ENCODE measurements around the gene HDAC4. TPM values are rescaled to one million over a fixed set of nuclear protein-coding genes. Genes with fewer than 3 reads are reported as not detected.

Gene HDAC4
- total RNA-seq, 1 donor from 2014 or later, result 7.8 TPM

DNA sequence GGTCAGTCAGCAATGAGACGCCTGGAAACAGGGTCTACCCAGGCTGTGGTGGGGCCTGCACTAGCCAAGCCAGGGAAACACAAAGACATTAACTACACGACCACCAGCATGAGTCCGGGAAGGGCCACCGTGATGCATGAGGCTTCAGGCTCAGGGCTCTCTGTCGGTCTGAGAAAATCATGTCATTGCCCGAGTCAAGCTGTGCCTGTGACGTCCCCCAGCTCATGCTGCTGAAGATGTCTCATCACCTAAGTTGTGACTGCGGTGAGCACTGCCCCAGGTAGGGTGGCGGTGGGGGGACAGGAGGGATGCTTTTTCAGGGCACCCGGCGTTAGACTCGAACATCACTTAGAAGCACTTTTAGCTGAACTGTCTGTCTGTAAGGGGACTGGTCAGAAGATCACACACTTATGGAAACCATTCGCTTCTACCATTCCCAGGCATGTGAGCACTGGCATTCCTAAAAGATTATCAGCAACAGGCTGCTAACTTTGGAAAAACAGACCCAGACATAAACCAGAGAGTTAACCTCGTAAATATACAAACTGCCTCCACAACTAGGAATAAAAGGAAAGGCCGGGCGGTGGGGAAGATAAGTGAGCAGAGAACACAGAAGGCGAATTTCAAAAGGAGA, 234.5 kb downstream of the HDAC4 start:
- DNase-seq (ENCODE audit: low read depth), result no peak
- no peak overlapping the region for H3K4me3 ChIP-seq (ENCODE audit: low read depth, low read length)
- TF ChIP-seq CTCF (IDR thresholded peaks at IDR 0.05; ENCODE audit: insufficient read depth, low read length, poor library complexity, severe bottlenecking), result no peak
- no peaks in the 10 kb centered on the region for H3K27me3 ChIP-seq (ENCODE audit: control insufficient read depth, insufficient read depth, low read length)
- H3K36me3 ChIP-seq (ENCODE audit: control insufficient read depth, insufficient read depth, low read length), result no peaks in the 10 kb centered on the region

DNA sequence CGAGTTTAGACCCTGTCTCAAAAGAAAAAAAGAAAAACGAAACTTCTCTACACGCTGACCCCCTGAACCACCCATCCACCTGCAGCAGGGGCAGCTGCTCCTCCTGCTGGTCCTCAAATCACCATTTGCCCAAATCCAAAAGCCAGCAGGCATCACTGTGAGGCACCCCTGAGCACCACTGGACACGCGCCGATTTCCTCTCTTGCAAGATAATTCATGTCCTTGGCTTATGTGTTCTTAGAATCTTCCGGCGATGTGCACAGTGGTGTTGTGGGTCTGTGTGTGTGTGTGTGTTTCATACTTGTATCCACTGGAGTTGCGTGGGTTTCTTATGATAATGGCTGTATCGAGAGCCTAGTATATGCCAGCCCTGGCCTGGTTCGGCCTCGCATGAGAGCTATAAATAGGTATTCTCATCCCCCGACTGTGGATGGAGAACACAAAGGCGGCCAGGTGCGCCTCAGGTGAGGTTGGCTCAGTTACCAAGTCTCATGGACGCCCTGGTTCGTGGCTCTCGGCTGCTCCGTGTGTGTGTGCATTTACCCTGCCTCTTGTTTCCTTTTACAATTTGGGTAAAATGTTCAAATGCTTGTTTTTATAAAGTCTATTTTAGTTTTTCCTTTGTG, 235.5 kb downstream of the HDAC4 start:
- Histone ChIP-seq H3K36me3 (ENCODE audit: control insufficient read depth, insufficient read depth, low read length) (no peaks in the 10 kb centered on the region), H3K27me3 (ENCODE audit: control insufficient read depth, insufficient read depth, low read length) (no peaks in the 10 kb centered on the region), H3K4me3 (ENCODE audit: low read depth, low read length) (no peak overlapping the region)
- no peak for DNase-seq (ENCODE audit: low read depth)
- no peak for TF ChIP-seq CTCF (IDR thresholded peaks at IDR 0.05; ENCODE audit: insufficient read depth, low read length, poor library complexity, severe bottlenecking)

DNA sequence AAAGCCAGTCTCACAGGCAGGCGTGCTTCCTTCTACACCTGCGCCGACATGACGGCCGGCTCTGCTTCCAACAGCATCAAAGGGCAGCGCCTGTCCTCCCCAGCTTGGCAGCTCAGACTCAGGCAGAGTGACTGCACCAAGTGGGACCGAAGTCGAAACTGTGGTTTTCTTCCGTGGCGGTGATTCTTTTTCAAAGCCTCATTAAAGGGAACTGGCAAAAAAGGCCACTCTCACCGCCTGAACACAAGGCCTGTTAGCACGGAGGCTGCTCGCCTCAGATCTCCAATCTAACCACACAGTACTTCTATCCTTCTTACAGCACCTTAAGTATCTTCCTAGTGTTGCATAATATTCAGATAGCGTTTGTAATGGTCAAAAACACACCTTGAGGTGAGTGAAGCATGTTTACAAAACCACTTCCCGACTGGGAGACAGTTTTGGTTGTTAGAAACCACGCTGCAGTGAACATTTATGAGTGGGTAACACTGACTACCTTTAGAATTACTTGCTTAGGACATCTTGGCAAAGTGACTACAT, 236.4 kb downstream of the HDAC4 start:
- Histone ChIP-seq H3K4me3 (ENCODE audit: low read depth, low read length) (no peak overlapping the region), H3K27me3 (ENCODE audit: control insufficient read depth, insufficient read depth, low read length) (no peaks in the 10 kb centered on the region), H3K36me3 (ENCODE audit: control insufficient read depth, insufficient read depth, low read length) (no peaks in the 10 kb centered on the region)
- TF ChIP-seq CTCF (IDR thresholded peaks at IDR 0.05; ENCODE audit: insufficient read depth, low read length, poor library complexity, severe bottlenecking), result no peak
- DNase-seq (ENCODE audit: low read depth), result no peak

DNA sequence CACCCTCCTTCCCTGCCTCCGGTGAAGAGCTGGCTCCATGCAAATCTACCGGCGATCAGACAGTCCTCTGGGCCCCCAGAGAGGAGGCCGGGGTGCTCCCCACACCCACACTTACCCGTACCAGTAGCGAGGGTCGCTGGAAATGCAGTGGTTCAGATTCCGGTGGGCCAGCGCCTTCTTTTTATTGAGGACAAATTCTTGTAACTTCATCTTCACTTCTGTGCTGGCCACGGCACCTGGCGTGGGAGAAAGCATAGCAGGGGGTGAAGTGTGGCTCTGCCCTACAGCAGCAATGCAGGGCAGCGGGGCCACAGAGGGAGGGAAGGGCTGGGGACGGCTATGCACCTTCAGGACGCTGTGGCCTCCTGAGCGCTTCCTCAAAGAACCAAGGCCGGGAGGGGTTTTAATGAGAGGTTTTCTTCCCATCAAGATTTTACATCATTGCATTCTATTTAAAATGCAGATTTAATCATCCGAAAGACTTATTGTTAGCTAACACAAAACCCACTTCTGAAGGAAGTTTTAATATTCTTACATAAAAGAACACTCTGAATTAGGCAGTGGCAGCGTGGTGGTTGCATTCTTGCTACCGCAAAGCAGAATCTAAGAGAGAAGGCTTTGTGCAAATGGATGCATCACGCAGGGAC, 237.0 kb downstream of the HDAC4 start:
- no peak for DNase-seq (ENCODE audit: low read depth)
- Histone ChIP-seq H3K4me3 (ENCODE audit: low read depth, low read length) (no peak overlapping the region), H3K36me3 (ENCODE audit: control insufficient read depth, insufficient read depth, low read length) (no peaks in the 10 kb centered on the region), H3K27me3 (ENCODE audit: control insufficient read depth, insufficient read depth, low read length) (no peaks in the 10 kb centered on the region)
- TF ChIP-seq CTCF (IDR thresholded peaks at IDR 0.05; ENCODE audit: insufficient read depth, low read length, poor library complexity, severe bottlenecking), result no peak

- Histone ChIP-seq H3K27me3 (ENCODE audit: control insufficient read depth, insufficient read depth, low read length) (no peaks in the 10 kb centered on the region), H3K4me3 (ENCODE audit: low read depth, low read length) (no peak overlapping the region), H3K36me3 (ENCODE audit: control insufficient read depth, insufficient read depth, low read length) (no peaks in the 10 kb centered on the region)
- DNase-seq (ENCODE audit: low read depth), result no peak
- no peak for TF ChIP-seq CTCF (IDR thresholded peaks at IDR 0.05; ENCODE audit: insufficient read depth, low read length, poor library complexity, severe bottlenecking)
These were observed 237.7 kb downstream of the HDAC4 start for GRCh38 chr2:239162976-239163687.

All from kidney epithelial cell (primary cell).